Measurements from ENCODE around the gene ADK.

DNA sequence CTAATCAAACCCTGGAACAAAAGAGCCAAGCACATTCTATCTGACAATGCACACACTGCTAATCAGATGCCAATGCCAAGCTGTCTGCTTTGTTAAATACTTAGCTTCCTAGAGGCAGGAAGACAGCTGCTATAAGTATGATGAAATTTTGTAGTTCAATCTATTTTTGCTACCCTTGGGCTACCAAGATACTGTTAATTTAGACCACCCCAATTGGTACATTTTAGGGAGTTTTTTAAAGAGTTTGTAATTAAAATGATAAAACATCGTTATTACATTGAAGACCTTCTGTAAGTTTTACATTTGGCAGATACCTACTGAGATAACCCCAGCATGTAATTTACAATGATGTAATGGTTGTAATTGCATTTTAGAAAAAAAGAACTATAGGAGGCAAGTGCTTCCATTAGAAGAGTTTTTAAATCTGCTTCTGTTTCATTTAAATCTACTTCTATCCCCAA, 268.5 kb downstream of the ADK start:
- no peak for TF ChIP-seq CTCF (IDR thresholded peaks at IDR 0.05 in 8 of 11, conservative IDR thresholded peaks at IDR 0.05 in 3 of 11)
- no peak for TF ChIP-seq POLR2A (IDR thresholded peaks at IDR 0.05)
- TF ChIP-seq POLR2AphosphoS5 (IDR thresholded peaks at IDR 0.05) = no peak
